SK-N-MC (cell line): Measurements from ENCODE around the gene C11orf21.

ENCODE experiments used
- DNase-seq: peaks from one replicate; pipeline ENCODE4 v3.0.0-alpha.2; 2011; ENCODE audit warnings: low read depth, low spot score
- H3K27ac ChIP-seq: fragments of 200-600 bp; sonication (generic); 2 replicates; pipeline ENCODE4 v1.5.1; 2016; ENCODE audit warnings: mixed run types
- H3K36me3 ChIP-seq: fragments of 200-600 bp; sonication (generic); 2 replicates; pipeline ENCODE4 v1.6.1; 2017; ENCODE audit warnings: antibody characterized with exemption, low read length, mixed read lengths; ENCODE audit not compliant: insufficient read depth
- H3K4me3 ChIP-seq: fragments of 200-600 bp; sonication (generic); 2 replicates; pipeline ENCODE4 v1.5.1; 2016
- H3K9ac ChIP-seq: fragments of 200-600 bp; sonication (generic); 2 replicates; pipeline ENCODE4 v1.8.0; 2017; ENCODE audit warnings: mixed run types, mixed read lengths; ENCODE audit not compliant: insufficient read length
- H3K9me3 ChIP-seq: fragments of 200-600 bp; sonication (generic); 2 replicates; pipeline ENCODE4 v1.6.1; 2017; ENCODE audit warnings: low read depth, mild to moderate bottlenecking, antibody characterized with exemption, low read length, moderate library complexity, mixed read lengths
- EZH2 ChIP-seq: fragments of 200-600 bp; sonication (generic); IDR thresholded peaks from one replicate; pipeline ENCODE4 v1.6.1; 2017; ENCODE audit warnings: antibody characterized with exemption
- FOXP2 ChIP-seq: optimal IDR thresholded peaks from 2 replicates; pipeline ENCODE3; 2011; ENCODE audit warnings: mild to moderate bottlenecking, moderate library complexity; ENCODE audit not compliant: insufficient read depth; ENCODE audit errors: extremely low read length, control extremely low read depth
- POLR2AphosphoS5 ChIP-seq: IDR thresholded peaks from 2 replicates; pipeline ENCODE4 v1.6.1; 2012; ENCODE audit warnings: mild to moderate bottlenecking, low read depth, low read length, borderline replicate concordance

C11orf21 gene

DNA sequence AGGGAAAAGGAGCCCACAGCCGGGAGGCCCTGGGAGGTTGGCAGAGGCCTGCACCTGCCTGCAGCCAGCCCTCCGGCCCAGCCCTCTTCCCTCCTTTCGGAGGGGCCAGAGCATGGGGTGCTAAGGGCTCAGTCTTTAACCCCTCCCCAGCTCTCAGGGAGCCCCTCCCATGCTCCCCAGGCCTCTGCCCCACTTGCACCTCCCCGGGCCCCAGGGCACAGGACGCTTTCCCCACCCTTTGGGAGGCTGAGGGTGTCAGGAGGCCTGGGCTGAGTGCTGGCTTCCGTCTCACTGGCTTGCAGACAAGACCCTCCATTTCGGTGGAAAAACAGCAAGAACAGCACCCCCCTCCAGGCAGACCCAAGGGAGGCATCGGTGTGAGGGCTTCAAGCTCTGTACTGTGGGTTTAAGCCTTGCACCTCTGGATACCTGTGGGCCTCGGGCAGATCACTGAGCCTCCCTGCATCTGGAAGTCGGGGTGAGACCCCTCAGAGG lies 38.6 kb downstream of the C11orf21 start:
- Histone ChIP-seq H3K4me3 (no peak overlapping the region), H3K9me3 (no peaks in the 10 kb centered on the region), H3K36me3 (no peaks in the 10 kb centered on the region), H3K27ac (no peak overlapping the region), H3K9ac (no peak overlapping the region)
- no peak for DNase-seq
- TF ChIP-seq EZH2: no peak

DNA sequence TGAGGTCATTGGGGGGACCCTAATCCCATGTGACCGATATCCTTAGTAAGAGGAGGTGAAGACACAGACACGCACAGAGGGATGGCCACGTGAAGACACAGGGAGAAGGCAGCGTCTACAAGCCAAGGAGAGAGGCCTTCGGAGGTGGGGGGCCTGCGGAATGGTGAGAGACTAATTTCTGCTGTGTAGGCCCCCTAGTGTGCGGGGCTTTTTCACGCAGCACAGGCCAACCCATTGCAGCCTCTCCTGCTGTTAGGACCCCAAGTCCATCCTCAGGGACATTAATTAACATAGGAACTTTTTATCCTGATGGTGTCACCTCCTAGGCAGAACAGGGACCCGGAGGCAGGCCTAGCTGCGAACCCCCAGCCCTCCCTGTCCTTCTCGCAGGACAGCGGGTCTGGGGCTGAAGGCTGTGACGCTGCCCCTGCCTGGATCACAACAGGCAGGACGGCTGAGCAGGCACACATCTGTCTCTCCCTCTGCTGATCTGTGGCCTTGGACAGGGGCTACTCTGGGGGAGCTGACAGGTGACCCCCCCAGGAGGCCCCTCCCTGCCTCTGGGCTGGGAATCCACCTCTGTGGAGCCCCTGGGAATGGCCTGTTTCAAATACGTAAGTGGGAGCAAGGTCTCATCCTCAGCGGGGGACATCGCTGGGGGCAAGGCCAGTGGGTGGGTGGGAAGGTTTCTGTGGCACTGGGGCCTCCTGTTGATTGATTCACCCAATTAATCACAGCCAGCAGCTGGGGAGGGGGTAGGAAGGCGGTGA lies 39.2 kb downstream of the C11orf21 start:
- Histone ChIP-seq H3K27ac (no peak overlapping the region), H3K4me3 (no peak overlapping the region), H3K9ac (no peak overlapping the region), H3K9me3 (no peaks in the 10 kb centered on the region), H3K36me3 (no peaks in the 10 kb centered on the region)
- TF ChIP-seq FOXP2 (no peak), POLR2AphosphoS5 (no peak), EZH2 (no peak)
- DNase-seq: no peak

DNA sequence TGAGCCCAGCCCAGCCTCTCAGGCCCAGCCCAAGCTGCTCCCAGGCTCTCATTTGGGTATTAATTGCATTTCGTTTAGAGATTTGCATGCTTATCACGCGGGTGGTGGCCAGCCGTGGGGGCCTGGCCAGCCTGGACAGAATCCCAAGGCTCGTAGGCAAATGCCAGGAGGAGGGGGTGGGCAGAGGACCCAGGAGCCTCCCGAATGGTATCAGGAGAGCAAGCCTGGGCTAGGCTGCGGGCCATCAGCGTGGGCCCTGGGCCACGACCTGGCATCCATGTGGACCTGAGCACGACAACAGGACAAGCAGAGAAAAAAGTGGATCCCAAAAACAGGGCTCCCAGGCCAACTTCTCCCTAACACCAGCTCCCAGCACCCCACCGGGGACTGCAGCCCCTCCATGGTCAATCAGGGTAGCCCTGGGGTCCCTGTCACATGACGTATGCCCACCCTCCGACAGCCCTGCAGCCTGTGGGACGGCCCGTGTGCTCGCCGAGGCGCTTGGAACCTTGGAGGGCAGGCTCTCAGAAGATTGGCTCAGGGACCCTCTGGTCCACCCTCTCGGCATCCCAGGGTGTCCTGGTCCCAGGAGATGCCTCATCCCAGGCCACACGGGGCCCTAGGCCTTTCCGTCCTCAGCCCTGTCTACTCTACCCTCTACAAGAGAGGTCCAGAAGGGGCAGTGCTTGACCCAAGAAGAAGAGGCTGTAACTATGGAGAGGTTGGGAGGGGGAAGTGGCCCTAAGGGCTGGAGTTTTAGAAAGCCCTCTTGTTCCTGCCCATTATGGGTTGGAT lies 40.1 kb downstream of the C11orf21 start:
- no peak overlapping the region for H3K27ac ChIP-seq
- no peaks in the 10 kb centered on the region for H3K9me3 ChIP-seq
- no peaks in the 10 kb centered on the region for H3K36me3 ChIP-seq
- no peak for DNase-seq
- TF ChIP-seq POLR2AphosphoS5 (no peak), EZH2 (no peak), FOXP2 (no peak)
- no peak overlapping the region for H3K9ac ChIP-seq
- no peak overlapping the region for H3K4me3 ChIP-seq

DNA sequence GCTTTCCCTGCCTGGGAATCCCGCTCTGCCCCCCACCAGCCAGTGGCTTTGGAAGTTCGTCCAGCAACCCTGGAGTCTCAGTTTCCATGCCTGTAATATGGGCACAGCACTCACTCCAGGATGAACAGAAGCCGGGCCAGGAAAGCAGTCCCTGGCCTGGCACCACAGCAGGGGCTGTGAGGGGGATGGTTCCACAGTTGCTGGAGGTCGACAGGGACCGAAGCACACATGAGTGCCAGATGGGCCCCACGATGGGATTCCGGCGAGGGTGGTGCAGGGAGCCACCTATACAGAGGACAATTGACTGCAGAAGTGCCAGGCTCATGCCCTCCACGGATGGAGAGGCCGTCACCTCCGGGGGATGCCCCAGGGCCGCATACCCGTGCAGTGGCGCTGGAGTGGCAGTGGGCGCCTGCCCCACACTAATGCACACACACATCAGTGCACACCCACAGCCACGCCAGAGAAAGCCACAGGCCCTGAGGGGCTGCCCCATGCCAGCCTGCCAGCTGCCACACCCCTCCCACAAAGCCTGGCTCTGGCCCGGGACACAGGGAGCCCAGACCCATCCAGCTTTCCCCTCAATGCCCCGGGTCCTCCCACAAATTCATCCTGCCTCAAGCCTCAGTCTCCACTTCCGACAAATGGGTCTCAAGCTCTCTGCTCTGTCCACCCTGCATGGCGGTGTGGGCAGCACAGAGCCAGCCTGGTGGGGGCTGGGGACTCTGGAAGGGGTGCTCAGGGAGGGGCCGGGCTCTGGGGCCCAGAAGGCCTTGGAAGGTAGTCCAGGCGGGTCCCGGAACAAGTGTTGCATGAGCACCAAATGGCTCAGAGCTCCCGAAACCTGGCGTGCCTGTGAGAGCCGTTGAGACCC lies 41.0 kb downstream of the C11orf21 start:
- Histone ChIP-seq H3K4me3 (no peak overlapping the region), H3K9ac (no peak overlapping the region), H3K27ac (no peak overlapping the region), H3K36me3 (no peaks in the 10 kb centered on the region), H3K9me3 (no peaks in the 10 kb centered on the region)
- TF ChIP-seq POLR2AphosphoS5 (no peak), FOXP2 (no peak), EZH2 (no peak)
- DNase-seq: no peak

DNA sequence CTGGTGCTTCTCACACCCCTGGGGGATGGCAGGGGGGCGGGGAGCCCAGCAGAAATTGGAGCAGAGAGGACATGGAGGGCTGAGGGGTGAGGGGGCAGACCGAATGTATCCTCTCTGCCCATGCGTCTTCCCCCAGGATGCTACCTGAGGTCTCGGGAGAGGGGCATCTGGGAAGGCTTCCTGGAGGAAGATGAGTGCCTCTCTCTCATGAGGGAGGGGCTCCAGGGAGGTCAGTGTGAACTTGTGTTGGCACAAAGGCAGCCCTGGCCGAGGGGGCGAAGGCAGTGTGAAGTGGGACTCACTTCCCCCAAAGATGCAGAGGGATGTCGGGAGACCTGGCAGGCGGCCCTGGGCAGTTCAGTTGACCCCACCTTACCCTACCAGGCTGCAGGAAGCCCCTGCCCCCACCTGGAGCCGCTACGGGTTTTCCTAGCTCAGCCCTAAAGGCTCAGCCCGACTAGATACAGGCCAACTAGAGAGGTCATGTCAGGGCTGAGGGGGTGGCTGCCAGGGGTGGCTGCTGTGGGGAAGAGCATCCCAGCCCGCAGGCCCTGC lies 41.7 kb downstream of the C11orf21 start:
- Histone ChIP-seq H3K36me3 (no peaks in the 10 kb centered on the region), H3K9me3 (no peaks in the 10 kb centered on the region), H3K4me3 (no peak overlapping the region), H3K27ac (no peak overlapping the region), H3K9ac (no peak overlapping the region)
- TF ChIP-seq POLR2AphosphoS5 (no peak), EZH2 (no peak), FOXP2 (no peak)
- DNase-seq: no peak

DNA sequence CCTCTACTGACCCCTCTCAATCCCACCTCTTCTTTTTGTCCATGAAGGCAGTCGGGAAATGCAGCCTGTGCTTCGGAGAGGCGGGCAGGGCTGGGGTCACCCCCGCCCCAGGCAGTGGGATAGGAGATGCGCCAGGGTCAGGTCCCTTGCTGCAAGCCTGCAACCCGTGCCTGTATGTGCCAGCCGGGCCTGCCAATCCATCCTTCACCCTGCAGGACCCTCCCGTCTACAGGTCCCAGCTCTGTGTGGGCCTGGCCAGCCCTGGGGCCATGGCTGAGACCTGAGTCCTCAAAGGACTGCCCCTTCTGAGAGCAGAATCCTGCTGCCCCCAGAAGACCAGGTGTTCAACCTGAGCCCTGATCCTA lies 42.3 kb downstream of the C11orf21 start:
- Histone ChIP-seq H3K27ac (no peak overlapping the region), H3K9ac (no peak overlapping the region), H3K4me3 (no peak overlapping the region), H3K36me3 (no peaks in the 10 kb centered on the region), H3K9me3 (no peaks in the 10 kb centered on the region)
- DNase-seq: no peak
- TF ChIP-seq EZH2 (no peak), FOXP2 (no peak), POLR2AphosphoS5 (no peak)

DNA sequence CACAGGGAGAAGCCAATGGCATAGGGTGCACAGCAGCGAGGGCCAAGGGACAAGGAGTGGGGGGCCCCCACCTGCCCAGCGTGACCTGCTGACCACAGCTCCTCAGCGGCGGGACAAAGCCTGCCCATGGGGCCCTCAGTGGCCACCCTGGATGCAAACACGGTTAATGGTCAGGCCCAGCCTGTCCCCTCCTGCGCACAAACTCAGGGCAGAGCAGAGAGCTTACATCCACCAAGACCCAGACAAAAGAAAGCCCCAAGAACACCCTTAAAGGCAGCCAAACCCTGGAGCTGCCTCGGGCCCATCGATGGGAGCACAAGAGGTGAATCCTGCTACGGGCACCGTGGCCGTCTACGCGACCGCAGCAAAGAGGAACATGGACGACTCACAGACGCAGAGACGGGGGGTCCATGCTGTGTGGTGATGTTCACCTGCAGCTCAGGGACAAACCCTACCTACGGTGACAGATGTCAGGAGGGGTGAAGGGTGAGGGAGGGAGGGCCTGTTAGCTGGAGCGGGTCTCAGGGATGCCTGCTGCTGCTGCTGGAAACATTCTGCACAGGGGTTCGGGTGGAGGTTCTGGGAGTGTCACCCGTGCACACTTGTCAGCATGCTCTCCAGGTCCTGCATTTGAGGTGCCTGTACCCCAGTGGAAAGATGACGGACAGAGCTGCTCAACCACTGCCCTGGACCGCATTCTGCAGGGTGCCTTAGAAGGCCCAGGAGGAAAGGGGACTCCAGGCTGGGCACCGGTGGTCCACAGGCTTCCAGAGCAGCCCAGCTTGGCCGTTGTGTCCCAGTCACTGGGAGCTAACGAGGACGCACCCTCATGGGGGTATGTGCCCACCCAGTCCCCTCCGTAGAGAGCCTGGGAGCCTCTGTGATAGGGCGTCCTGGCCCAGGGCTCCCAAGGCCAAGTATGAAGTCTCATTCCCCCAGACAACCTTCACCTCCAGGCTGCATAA lies 42.9 kb downstream of the C11orf21 start:
- H3K9me3 ChIP-seq: no peaks in the 10 kb centered on the region
- no peak for DNase-seq
- H3K9ac ChIP-seq: no peak overlapping the region
- H3K4me3 ChIP-seq: no peak overlapping the region
- no peak overlapping the region for H3K27ac ChIP-seq
- H3K36me3 ChIP-seq: no peaks in the 10 kb centered on the region
- TF ChIP-seq FOXP2: no peak
- no peak for TF ChIP-seq EZH2
- TF ChIP-seq POLR2AphosphoS5: no peak
